Iris pigment epithelial cell (primary cell): ENCODE results near the gene AKR1C1.
"Not testable (repeated sequence)": the region's sequence is repeated elsewhere in the genome, so short reads cannot be mapped to it uniquely, and the experiment has no call there.

ENCODE experiments used
- DNase-seq: peaks from one replicate; pipeline ENCODE4 v3.0.0-alpha.2; 2011; ENCODE audit warnings: low read depth

The AKR1C1 gene

GRCh38 chr10:4947635-4948596 lies 15.3 kb upstream of the AKR1C1 start:
- DNase-seq: peak; percentile 97

DNA sequence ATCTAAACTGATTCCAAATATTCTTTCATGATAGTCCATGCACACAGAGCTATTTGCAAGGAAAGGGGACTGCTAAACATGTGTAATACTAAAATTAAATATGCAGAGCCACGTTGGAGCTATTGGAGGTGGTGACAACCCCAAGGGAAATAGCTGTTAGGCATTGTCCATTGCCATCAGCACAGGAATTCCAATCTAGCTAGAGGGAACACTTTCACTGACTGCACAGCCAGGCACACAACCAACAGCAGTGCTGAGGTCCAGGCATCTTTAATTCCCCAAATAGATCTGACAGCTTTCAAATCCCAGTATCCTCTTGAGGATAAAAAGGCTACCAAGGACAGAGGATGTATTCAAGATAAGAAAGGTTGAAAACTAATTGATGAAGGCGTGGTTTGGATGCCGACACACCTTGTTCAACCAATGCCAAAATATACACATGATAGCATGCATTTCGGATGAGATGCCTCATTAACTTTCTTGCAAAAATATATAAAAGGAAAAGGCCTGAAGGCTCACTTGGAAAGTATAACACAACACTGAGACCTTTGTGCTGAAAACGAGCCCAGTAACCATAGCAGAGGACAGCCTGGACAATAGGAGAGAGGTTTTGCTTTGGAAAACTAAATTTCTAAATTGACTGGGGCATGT lies 11.6 kb upstream of the AKR1C1 start:
- DNase-seq: not testable (repeated sequence)

- no peak for DNase-seq
These were observed 9.8 kb upstream of the AKR1C1 start for GRCh38 chr10:4953405-4953804.

DNA sequence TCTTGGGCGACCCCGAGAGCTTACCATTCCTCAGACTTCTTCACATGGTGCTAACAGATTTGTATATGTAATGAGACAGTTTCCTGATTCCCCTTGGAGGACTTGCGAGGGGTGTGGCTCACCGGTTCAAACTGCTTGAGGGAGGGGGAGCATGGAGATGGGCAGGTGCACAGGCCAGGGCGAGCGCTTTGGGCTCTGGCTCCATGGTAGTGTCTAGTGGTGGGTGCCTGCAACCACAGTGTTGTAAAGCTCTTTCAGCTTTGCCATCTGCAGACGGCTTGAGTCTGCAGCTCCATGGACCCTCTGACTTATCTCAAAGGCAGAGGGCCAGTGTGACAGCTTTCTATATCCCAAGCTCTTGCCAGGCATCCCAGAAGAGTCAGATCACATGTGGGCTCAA lies 7.1 kb upstream of the AKR1C1 start:
- DNase-seq: not testable (repeated sequence)

GRCh38 chr10:4956955-4957645 lies 6.1 kb upstream of the AKR1C1 start:
- not testable (repeated sequence) for DNase-seq

GRCh38 chr10:4961558-4961957 lies 1.7 kb upstream of the AKR1C1 start:
- DNase-seq: not testable (repeated sequence)

DNA sequence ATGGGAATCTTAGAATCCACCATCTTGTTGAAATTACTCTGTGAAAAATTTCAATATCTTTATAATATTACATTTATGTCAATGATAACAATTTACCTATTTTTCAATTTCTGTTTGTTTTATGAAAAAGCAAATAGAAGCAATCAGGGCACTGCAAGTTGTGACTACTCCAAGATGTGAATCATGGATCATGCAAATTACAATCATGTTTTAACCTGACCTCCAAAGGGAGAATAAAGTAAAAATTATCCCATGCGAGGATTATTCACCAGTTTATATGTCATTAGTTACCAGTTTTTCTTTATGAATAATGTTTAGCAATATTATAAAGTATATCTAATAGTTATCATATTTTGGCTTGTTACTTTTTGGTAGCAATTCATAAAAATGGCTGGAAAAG lies 907 bp upstream of the AKR1C1 start:
- DNase-seq: not testable (repeated sequence)

DNA sequence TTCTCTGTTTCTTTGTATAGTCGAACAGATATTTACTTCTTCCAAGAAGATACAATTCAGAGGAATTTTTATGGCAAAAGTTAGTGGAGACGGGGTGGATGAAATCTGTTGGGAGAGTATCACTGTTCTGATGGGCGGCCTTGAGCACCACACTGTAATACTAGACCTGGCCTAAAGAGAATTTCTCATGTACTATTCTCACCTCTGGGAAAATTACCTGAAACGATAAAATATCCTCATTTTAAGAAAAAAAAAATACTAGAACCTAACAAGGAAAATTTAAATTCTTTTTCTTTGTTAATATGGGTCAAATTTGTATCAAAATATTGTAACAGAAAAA lies 570 bp downstream of the AKR1C1 start:
- not testable (repeated sequence) for DNase-seq

- DNase-seq: not testable (repeated sequence)
These were observed 2.5 kb downstream of the AKR1C1 start for GRCh38 chr10:4965763-4966162.

GRCh38 chr10:4967189-4967588 lies 4.0 kb downstream of the AKR1C1 start:
- not testable (repeated sequence) for DNase-seq

DNA sequence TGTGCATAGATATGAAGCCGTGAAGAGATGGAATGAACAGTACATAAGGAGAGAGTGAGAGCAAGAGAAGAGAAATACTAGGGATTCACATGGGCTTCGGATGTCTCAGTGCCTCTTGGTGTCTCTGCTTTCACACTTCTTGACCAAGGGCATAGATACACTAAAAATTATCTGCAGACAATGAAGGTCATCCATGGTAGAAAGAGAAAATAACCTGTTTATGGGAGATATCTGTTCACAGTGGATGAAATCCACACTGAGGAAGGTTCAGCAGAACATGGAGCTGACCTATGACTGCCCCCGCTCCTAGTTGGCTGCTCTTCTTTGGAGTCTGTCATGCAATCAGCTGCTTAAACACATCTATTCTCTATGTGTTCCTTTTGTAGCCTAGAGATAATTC lies 6.1 kb downstream of the AKR1C1 start:
- not testable (repeated sequence) for DNase-seq

DNA sequence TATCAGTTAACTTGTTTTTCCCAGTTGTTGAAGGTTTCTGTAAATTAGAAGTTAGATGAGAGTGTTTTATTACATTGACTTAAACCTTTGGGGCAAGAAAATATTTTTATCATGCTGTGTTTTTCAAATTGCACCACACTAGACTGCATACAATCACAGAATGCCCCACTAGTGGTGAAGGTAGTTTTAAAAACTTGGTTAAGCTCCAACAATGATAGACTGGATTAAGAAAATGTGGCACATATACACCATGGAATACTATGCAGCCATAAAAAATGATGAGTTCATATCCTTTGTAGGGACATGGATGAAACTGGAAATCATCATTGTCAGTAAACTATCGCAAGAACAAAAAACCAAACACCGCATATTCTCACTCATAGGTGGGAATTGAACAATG lies 7.1 kb downstream of the AKR1C1 start:
- DNase-seq: not testable (repeated sequence)

- DNase-seq: not testable (repeated sequence)
These were observed 9.3 kb downstream of the AKR1C1 start for GRCh38 chr10:4972369-4973142.

DNA sequence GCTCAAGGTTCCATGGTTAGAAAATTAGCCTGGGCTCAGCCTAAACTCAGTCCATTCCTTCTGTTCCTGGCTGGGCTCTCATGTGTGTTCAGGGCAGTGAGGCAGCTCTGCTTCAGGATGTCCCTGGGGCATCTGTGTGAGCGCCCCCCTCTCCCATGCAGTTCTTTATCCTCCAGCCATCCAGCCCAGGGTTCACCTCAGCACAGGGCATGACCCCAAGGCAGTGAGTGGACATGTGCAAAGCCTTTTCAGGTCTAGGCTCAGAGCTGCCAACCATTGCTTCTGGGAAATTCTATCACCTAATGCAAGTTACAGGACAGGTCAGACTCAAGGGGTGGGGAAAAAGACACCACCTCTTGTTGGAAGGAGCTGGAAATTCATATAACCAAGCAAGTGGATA lies 10.1 kb downstream of the AKR1C1 start:
- DNase-seq: not testable (repeated sequence)

DNA sequence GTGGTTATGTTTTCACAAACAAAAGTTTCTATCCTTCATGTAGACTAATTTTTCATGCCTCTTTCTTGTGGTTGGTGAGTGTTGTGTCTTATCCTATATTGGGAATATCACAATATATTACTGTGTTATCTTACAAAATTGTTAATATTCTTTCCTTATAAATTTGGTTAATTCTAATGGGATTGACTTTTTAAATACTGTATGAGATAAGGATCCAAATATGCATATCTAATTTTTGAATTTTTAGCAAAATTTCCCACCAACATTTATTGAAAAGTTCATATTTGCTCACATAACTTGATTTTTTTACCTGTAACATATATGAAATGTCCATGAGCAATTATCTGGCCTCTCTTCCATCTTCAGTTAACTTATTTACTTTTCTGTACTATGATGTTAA lies 11.2 kb downstream of the AKR1C1 start:
- DNase-seq: not testable (repeated sequence)

DNA sequence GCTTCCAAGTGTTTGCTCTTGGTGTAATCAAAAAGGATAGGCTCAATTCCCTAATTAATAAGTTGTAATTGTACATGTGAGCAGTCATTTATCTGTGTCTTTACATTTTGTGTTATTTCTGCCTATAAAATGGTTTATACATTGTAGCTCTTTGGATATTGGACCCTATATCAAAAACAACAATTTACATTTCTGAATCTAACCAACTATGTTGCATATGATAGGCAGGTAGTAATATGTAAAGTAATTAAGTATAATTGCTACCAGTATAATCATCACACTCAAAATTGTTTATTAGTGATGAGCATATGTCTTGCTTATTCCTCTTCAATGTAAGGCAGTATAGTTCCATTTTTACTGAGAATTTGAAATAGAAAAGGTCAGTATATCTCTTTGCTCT lies 13.8 kb downstream of the AKR1C1 start:
- DNase-seq: no peak

- no peak for DNase-seq
These were observed 15.7 kb downstream of the AKR1C1 start for GRCh38 chr10:4978870-4979269.

DNA sequence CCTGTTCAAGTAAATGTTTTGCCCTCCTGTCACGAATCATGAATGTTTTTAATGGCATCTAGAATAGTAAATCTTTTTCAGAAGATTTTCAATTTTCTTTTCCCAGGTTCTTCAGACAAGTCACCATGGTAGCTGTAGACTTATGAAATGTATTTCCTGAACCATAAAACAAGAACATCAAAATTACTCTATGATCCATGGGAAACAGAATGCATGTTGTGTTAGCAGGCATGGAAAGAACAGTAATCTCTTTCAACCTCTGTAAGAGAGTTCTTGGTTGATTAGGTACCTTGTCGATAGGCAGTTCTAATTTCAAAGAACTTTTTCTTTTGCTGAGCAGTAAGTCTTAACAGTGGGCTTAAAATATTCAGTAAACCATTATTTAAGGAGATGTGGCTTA lies 17.6 kb downstream of the AKR1C1 start:
- DNase-seq: no peak

GRCh38 chr10:4981722-4982471 lies 18.7 kb downstream of the AKR1C1 start:
- DNase-seq: peak; percentile 55

DNA sequence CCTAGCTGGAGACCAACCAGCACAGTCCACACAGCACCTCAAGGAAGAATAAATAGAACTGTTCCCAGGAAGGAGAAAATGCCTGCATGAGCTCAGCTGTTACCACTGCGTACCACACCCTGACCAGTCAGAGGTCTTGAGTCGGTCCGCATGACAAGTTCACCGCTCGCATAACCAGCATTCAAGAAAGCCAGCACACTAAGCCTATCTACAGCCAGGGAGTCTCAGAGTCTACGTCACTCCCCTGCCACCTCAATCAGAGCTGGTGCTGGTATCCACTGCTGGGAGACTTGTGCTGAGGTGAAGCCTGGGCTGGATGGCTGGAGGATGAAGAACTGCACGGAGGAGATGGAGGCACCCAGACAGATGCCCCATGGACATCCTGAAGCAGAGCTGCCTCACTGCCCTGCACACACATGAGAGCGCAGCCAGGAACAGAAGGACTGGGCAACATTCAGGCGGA lies 19.6 kb downstream of the AKR1C1 start:
- peak; percentile 9 for DNase-seq

DNA sequence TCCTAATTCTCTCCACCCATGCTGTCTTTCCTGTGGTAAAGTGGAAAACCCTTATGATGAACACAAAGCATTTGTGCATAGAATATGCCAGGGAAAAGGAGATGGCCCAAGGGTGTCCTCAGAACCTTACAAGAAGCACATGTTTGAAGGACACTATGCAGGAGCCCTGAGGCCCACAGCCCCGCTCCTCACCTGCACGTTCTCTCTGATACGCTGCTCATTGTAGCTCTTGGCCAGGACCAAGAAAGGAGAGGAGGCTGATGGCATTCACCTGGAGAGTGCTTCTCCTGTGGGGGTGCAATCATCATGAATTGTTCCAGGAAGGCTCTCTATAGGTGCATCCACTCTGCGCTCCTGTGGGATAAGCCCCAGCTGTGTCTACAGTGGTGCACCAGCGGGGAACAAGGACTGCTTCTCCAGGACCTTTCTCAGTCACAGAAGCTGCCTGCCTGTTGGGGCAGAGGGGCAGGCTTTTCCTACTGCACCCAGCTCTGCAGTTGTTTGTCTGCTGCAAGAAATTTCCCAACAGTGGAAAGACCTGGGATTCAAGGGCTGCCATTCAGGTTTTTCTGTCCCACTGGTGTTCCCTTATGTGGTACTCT lies 20.5 kb downstream of the AKR1C1 start:
- DNase-seq: no peak
